Pancreas (tissue), 10 donors: ENCODE measurements around the gene DTX1. TPM values are rescaled to one million over a fixed set of nuclear protein-coding genes. Genes with fewer than 3 reads are reported as not detected.
A peak's percentile ranks its signal among the peaks of the same experiment; 100 is the strongest.

Experiments used
- ATAC-seq, 4 donors: fragments of 200-7000 bp; cut with Tn5 transposase; one replicate each; pipeline versions ENCODE4 v1.8.0 to v1.9.1; 2020; ENCODE audit warnings: mild to moderate bottlenecking in 4 of 4, moderate library complexity in 4 of 4
- DNase-seq, 6 donors: peaks; one replicate each; pipeline ENCODE4 v3.0.0-alpha.2; 2020
- FAIRE-seq: peaks from 2 replicates; lab custom pipeline; 2012; peaks lifted over from hg19 to GRCh38; lab: Jason Lieb, UNC
- H3K27ac ChIP-seq, 4 donors: fragments of 200-600 bp; sonication (generic); 1 replicate in 3 of 4; 2 replicates in 1 of 4; pipeline versions ENCODE4 v1.5.0 to v1.8.0; 2020
- H3K27me3 ChIP-seq, 4 donors: fragments of 200-600 bp; one replicate each; pipeline ENCODE4 v1.8.0; 2021
- H3K36me3 ChIP-seq, 3 donors: fragments of 200-600 bp; sonication (generic) in 1 of 3; one replicate each; pipeline versions ENCODE4 v1.5.0 to v1.8.0; 2020 to 2021
- H3K4me1 ChIP-seq, 3 donors: fragments of 200-600 bp; one replicate each; pipeline ENCODE4 v1.8.0; 2021
- H3K4me3 ChIP-seq, 4 donors: fragments of 200-600 bp; sonication (generic) in 2 of 4; one replicate each; pipeline versions ENCODE4 v1.5.0 to v1.8.0; 2020 to 2021
- H3K9me3 ChIP-seq, 4 donors: fragments of 200-600 bp; one replicate each; pipeline ENCODE4 v1.8.0; 2021
- CTCF ChIP-seq, 4 donors: fragments of 200-600 bp; sonication (generic) in 3 of 4; IDR thresholded peaks; one replicate each; pipeline versions ENCODE4 v1.5.0 to v1.8.0; 2021; ENCODE audit warnings: antibody characterized with exemption in 4 of 4
- WGBS, 2 donors: extraction: QIAGEN DNeasy Blood & Tissue Kit; methylation state at CpG; one replicate each; pipeline ENCODE4 v1.1.7; 2013; 5-methylcytosine and 5-hydroxymethylcytosine counted together
- intact Hi-C, 3 donors: fragments of 100-400 bp; cut with DNase I; formaldehyde crosslinking; loops; one replicate each; pipeline versions ENCODE4 v1.11.1 to v1.14.2; 2022
- polyA plus RNA-seq, 2 donors: library from polyadenylated mRNA; stranded (reverse); fragments of 200-250 nt; gene quantifications; one replicate each; pipeline ENCODE4 v1.2.3, GENCODE V29; 2013
- total RNA-seq, 6 donors: library from RNA; stranded (reverse); fragmentation: NEBNext Ultra II Directional in 4 of 6; extraction: Animal tissue kit (Norgen Biotek cat#: 25700) in 4 of 6; gene quantifications; one replicate each; pipeline versions ENCODE4 v1.2.1 to v1.2.4, GENCODE V29; 2021 to 2023
- donor health status: healthy with polysubstance abuse.
- donor health status: DM: no; HTN: no; CAD: no; lungs with moderate emphysema.
- donor health status: DM: no; HTN: no; CAD: no.
- donor health status: control.
- donor health status: control.
- donor health status: Bipolar disorder and iron deficiency.
- donor health status: DM: yes; HTN: yes; CAD: no.
- donor health status: DM: no; HTN: no; CAD: no.
- donor health status: DM: no; HTN: no; CAD: no.
- donor health status: DM: yes; HTN: yes; CAD: no.

DTX1 gene
- total and polyA plus RNA-seq, 8 donors = 3.5 to 8.1 (median 5.4) TPM

- no peak for TF ChIP-seq CTCF (IDR thresholded peaks at IDR 0.05)
- Histone ChIP-seq H3K4me1 (no peaks in the 10 kb centered on the region), H3K36me3 (no peaks in the 10 kb centered on the region), H3K27me3 (no peaks in the 10 kb centered on the region), H3K27ac (no peak overlapping the region), H3K4me3 (no peak overlapping the region), H3K9me3 (no peaks in the 10 kb centered on the region)
- WGBS, 2 donors = 72 to 78% methylated on average over 17 of the region's 17 CpGs
- intact Hi-C loops = no loop called here
- peak in 1 of 6 donors; percentile 16 for DNase-seq
- no peak for ATAC-seq
- no peak for FAIRE-seq
Observed at GRCh38 chr12:113129664-113130456, 73.3 kb downstream of the DTX1 start.

GRCh38 chr12:113130457-113131135 lies 74.1 kb downstream of the DTX1 start:
- ATAC-seq (peak in 2 of 4 donors; percentile 74 to 75), FAIRE-seq (no peak), DNase-seq (peak in 1 of 6 donors; percentile 64)
- Histone ChIP-seq H3K27me3 (no peaks in the 10 kb centered on the region), H3K27ac (no peak overlapping the region), H3K36me3 (no peaks in the 10 kb centered on the region), H3K9me3 (no peaks in the 10 kb centered on the region), H3K4me3 (no peak overlapping the region), H3K4me1 (no peaks in the 10 kb centered on the region)
- intact Hi-C loops = no loop called here
- TF ChIP-seq CTCF (IDR thresholded peaks at IDR 0.05) = no peak
- WGBS, 2 donors = 59 to 61% methylated on average over 18 of the region's 18 CpGs

- Histone ChIP-seq H3K9me3 (no peaks in the 10 kb centered on the region), H3K36me3 (no peaks in the 10 kb centered on the region), H3K4me3 (no peak overlapping the region), H3K4me1 (no peaks in the 10 kb centered on the region), H3K27me3 (no peaks in the 10 kb centered on the region), H3K27ac (no peak overlapping the region)
- no peak for TF ChIP-seq CTCF (IDR thresholded peaks at IDR 0.05)
- 68 to 83% methylated on average over 1 of the region's 1 CpG for WGBS, 2 donors
- no peak for FAIRE-seq
- intact Hi-C loops = no loop called here
- no peak for ATAC-seq
- DNase-seq = peak in 1 of 6 donors; percentile 6
Observed at GRCh38 chr12:113131556-113131955, 75.0 kb downstream of the DTX1 start.

- intact Hi-C loops = no loop called here
- 64 to 68% methylated on average over 6 of the region's 6 CpGs for WGBS, 2 donors
- no peaks in the 10 kb centered on the region for H3K36me3 ChIP-seq
- peak in 1 of 6 donors; percentile 32 for DNase-seq
- H3K4me1 ChIP-seq = no peaks in the 10 kb centered on the region
- TF ChIP-seq CTCF (IDR thresholded peaks at IDR 0.05) = no peak
- no peaks in the 10 kb centered on the region for H3K9me3 ChIP-seq
- H3K27me3 ChIP-seq = no peaks in the 10 kb centered on the region
- H3K27ac ChIP-seq = no peak overlapping the region
- FAIRE-seq = no peak
- no peak overlapping the region for H3K4me3 ChIP-seq
- no peak for ATAC-seq
Observed at GRCh38 chr12:113133036-113133435, 76.5 kb downstream of the DTX1 start.
